OCI-LY3 (cell line): ENCODE data around the gene GRAMD1A.

Experiments
- CTCF ChIP-seq: fragments of 200-600, 300-600 bp; sonication (generic); IDR thresholded peaks from 2 replicates; pipeline ENCODE4 v1.5.1; 2014; ENCODE audit warnings: antibody characterized with exemption, low read length, low read depth
- EZH2phosphoT487 ChIP-seq: fragments of 200-600 bp; shearing (Covaris generic); IDR thresholded peaks from 2 replicates; pipeline ENCODE4 v1.6.1; 2018; ENCODE audit warnings: antibody characterized with exemption, mixed run types, low read depth

GRCh38 chr19:34960103-34960805 is 39.9 kb upstream of the GRAMD1A start:
- TF ChIP-seq CTCF (no peak), EZH2phosphoT487 (no peak)
